ENCODE results near the gene CAPN15.

The CAPN15 gene

DNA sequence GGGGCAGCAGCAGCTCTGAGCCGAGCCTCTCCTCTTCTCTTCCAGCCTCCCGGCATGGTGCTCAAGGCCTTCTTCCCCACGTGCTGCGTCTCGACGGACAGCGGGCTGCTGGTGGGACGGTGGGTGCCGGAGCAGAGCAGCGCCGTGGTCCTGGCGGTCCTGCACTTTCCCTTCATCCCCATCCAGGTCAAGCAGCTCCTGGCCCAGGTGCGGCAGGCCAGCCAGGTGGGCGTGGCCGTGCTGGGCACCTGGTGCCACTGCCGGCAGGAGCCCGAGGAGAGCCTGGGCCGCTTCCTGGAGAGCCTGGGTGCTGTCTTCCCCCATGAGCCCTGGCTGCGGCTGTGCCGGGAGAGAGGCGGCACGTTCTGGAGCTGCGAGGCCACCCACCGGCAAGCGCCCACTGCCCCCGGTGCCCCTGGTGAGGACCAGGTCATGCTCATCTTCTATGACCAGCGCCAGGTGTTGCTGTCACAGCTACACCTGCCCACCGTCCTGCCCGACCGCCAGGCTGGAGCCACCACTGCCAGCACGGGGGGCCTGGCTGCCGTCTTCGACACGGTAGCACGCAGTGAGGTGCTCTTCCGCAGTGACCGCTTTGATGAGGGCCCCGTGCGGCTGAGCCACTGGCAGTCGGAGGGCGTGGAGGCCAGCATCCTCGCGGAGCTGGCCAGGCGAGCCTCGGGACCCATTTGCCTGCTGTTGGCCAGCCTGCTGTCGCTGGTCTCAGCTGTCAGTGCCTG, 46.7 kb downstream of the CAPN15 start:
- DNase-seq, result no peak
- ATAC-seq (replicated peaks), result no peak
- Mint-ChIP-seq H3K27me3 (no peaks in the 10 kb centered on the region), H3K4me3 (no peak overlapping the region), H3K27ac (no peak overlapping the region), H3K9me3 (no peaks in the 10 kb centered on the region), H3K4me1 (peaks cover 24 to 31% of the 10 kb centered on the region in 2 donors), H3K36me3 (peaks cover 3 to 9% of the 10 kb centered on the region in 2 donors)

DNA sequence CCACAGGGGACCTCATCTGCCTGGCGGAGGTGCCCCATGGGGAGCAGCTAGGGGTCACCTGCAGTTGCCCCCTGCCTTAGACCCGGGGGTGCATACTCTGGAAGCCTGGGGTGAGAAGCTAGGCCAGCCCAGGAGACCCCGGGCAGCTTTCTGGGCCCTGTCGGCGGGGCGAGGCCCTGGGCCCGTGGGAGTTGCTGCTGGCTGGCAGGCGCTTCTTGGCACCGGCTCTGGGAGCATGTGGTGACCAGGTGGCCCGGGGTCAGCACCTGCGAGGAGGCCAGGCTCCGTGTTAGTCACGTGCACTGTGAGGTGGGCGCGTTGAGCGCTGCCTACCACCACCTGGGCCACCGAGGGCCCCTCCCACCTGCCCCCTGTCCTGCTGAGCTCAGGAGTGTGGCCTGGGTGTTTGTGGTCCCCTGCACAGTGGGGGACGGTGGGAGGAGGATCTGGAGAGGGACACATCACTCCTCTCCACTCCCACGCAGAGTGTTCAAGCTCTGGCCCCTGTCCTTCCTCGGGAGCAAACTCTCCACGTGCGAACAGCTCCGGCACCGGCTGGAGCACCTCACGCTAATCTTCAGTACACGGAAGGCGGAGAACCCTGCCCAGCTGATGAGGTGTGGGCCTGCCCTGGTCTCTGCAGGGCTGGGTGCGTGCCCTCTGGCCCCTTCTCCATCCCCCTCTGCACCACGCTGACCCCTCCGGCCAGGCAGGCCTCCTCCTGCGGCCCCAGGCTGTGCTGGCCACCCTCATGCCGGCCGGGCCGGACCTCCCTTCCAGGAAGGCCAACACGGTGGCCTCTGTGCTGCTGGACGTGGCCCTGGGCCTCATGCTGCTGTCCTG, 48.1 kb downstream of the CAPN15 start:
- H3K36me3 Mint-ChIP-seq, result peaks cover 3 to 9% of the 10 kb centered on the region in 2 donors
- H3K27ac Mint-ChIP-seq, result no peak overlapping the region
- H3K27me3 Mint-ChIP-seq, result no peaks in the 10 kb centered on the region
- DNase-seq, result no peak
- no peak overlapping the region for H3K4me3 Mint-ChIP-seq
- peaks cover 22 to 25% of the 10 kb centered on the region in 2 donors for H3K4me1 Mint-ChIP-seq
- H3K9me3 Mint-ChIP-seq, result no peaks in the 10 kb centered on the region
- ATAC-seq (replicated peaks), result no peak

DNA sequence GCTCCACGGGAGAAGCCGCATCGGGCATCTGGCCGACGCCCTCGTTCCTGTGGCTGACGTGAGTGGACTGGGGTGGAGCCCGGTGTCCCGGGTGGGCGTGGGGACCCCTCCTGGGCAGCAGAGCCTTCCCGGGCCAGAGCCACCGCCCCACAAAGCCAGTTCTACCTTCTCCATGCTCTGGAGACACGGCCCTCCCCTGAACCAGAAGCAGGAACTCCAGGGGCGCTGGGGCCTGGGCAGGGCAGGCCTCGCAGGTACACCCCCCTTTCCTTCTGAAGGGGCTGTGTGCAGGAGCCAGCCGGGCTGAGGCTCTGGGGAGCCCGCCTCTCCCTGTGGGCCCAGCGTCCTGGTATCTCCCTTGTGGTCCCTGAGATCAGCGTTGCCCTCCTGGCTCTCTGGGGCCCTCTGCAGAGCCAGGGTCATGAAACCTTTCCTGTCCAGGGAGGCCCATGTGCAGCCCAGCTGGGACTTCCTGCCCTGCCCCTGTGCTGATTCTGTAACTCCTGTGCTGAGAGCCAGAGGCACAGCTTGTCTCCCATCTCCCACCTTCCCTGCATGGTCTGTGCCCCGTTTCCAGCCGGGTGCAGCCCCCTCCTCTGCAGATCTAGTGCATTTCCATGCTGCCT, 48.8 kb downstream of the CAPN15 start:
- Mint-ChIP-seq H3K36me3 (peaks cover 3 to 9% of the 10 kb centered on the region in 2 donors), H3K4me1 (peaks cover 14 to 17% of the 10 kb centered on the region in 2 donors), H3K27ac (peak overlapping the region; percentile 85), H3K9me3 (no peaks in the 10 kb centered on the region), H3K4me3 (no peak overlapping the region), H3K27me3 (no peaks in the 10 kb centered on the region)
- no peak for DNase-seq
- no peak for ATAC-seq (replicated peaks)

DNA sequence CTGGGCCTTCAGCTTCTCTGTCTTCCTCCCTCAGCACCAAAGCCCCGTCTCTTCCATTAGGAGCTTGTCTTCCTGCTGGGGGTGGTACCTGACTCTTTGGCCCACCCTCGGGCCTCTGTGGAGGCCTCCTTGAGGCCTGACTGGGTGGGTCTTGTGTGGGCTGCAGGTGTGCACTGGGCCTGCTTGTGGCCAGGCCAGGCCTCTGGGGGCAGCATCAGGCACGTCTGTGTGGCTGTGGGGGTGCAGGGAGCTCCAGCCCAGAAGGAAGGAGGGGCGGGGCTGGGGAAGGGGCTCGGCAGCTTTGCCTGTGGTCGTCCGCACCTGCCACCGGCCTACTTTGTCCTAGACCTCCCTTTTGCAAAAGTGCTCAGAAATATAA, 49.3 kb downstream of the CAPN15 start:
- Mint-ChIP-seq H3K4me3 (no peak overlapping the region), H3K9me3 (no peaks in the 10 kb centered on the region), H3K27me3 (no peaks in the 10 kb centered on the region), H3K27ac (peak overlapping the region; percentile 85), H3K4me1 (peaks cover 9 to 12% of the 10 kb centered on the region in 2 donors), H3K36me3 (peaks cover 3 to 9% of the 10 kb centered on the region in 2 donors)
- DNase-seq (no peak), ATAC-seq (replicated peaks) (no peak)

DNA sequence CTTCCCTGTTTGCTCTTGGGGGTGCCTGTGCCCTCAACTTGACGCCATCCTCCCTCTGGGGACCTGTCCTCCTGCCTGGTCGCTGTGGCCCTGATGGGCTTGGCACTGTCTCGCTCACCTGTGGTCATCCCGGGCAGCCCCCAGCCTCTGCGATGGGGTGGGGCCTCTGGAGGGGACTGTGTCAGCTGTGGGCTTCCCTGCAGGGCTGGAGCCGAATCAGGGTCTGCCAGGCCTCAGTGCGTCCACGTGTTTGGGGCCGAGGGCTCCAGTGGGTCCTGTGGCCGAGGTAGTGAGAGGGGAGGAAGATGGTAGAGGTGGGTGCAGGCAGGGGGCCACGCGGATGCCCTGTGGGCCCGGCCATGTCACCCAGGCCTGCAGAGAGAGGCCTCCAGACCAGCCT, 50.3 kb downstream of the CAPN15 start:
- Mint-ChIP-seq H3K27ac (no peak overlapping the region), H3K4me1 (peaks cover 5 to 8% of the 10 kb centered on the region in 2 donors), H3K27me3 (no peaks in the 10 kb centered on the region), H3K4me3 (peak overlapping the region in 1 of 2 donors; percentile 9), H3K36me3 (peaks cover 6 to 10% of the 10 kb centered on the region in 2 donors), H3K9me3 (no peaks in the 10 kb centered on the region)
- DNase-seq, result no peak
- no peak for ATAC-seq (replicated peaks)

DNA sequence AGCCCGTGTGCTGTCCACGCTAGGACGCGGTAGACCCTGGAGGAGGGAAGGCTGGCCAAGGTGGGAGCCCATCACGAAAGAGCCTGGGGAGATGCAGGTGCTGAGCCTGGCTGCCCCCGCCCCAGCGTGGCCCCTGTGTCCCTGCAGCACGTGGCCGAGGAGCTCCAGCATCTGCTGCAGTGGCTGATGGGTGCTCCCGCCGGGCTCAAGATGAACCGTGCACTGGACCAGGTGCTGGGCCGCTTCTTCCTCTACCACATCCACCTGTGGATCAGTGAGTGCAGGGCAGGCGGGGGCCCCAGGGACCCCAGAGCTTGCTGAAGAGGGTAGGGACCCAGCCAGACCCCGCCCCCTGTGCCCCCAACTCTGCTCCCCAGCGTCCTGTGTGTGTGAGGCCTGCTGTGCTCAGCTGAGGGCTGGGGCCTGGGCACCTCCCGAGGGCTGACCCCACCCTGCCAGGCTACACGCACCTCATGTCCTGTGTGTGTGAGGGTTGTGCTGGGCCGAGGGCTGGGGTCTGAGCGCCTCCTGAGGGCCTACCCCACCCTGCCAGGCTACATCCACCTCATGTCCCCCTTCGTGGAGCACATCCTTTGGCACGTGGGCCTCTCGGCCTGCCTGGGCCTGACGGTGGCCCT, 50.8 kb downstream of the CAPN15 start:
- Mint-ChIP-seq H3K4me1 (peaks cover 5 to 8% of the 10 kb centered on the region in 2 donors), H3K27ac (no peak overlapping the region), H3K9me3 (no peaks in the 10 kb centered on the region), H3K4me3 (no peak overlapping the region), H3K36me3 (peaks cover 7 to 10% of the 10 kb centered on the region in 2 donors), H3K27me3 (no peaks in the 10 kb centered on the region)
- DNase-seq (no peak), ATAC-seq (replicated peaks) (no peak)

DNA sequence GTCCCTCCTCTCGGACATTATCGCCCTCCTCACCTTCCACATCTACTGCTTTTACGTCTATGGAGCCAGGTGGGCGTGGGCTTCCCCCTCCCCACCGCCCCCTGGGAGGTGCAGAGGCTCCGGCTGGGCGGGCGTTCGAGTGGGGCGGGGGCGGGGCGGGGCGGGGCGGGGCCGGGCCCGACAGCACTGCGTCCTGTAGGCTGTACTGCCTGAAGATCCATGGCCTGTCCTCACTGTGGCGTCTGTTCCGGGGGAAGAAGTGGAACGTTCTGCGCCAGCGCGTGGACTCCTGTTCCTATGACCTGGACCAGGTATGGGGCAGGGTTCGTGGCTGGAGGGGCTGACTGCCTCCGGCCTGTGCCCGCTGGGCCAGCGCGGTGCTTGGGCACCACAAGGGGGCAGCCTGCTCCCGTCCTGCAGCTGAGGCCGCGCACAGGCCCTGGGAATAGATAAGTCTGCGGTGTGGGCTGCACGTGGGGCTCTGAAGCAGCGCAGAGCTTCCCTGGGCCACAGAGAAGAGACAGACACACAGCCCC, 51.4 kb downstream of the CAPN15 start:
- Mint-ChIP-seq H3K27me3 (no peaks in the 10 kb centered on the region), H3K4me3 (peak overlapping the region; percentile 41 to 65), H3K9me3 (no peaks in the 10 kb centered on the region), H3K4me1 (peaks cover 5 to 8% of the 10 kb centered on the region in 2 donors), H3K27ac (no peak overlapping the region), H3K36me3 (peaks cover 7 to 10% of the 10 kb centered on the region in 2 donors)
- ATAC-seq (replicated peaks) (peak; percentile 96), DNase-seq (peak; percentile 63)

DNA sequence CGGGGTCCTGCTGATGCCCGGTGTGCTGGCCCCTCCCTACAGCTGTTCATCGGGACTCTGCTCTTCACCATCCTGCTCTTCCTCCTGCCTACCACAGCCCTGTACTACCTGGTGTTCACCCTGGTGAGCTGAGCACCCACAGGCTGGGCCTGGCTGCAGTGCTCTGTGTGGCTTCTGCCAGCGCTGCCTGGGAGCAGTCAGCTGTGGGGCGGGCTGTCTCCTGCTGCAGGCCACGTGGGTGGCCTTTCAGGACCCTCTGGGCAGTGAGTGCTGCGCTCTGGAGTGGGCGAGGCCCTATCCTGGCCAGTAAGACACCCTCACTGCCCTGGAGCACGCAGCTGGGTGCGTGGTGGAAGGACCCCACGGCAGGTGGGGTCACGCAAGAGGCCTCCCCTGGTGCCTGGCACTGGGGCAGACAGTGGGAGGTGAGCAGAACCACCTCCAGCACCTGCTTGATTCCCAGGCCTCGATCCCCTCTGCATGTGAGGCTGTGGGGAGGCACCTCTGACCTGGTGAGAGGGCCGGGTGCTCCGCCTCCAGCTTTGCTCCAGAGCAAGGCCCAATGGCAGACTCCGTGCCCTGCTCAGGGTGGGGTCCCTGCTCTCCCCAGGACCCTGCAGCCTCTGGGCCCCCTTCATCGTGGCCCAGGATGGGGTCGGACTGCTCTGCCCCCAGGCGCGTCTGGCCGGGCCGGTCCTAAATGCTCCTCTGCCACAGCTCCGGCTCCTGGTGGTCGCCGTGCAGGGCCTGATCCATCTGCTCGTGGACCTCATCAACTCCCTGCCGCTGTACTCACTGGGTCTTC, 52.8 kb downstream of the CAPN15 start:
- Mint-ChIP-seq H3K4me3 (no peak overlapping the region), H3K9me3 (no peaks in the 10 kb centered on the region), H3K27ac (no peak overlapping the region), H3K36me3 (peaks cover 7 to 10% of the 10 kb centered on the region in 2 donors), H3K4me1 (peaks cover 7 to 10% of the 10 kb centered on the region in 2 donors), H3K27me3 (peaks cover 0 to 1% of the 10 kb centered on the region in 2 donors)
- no peak for ATAC-seq (replicated peaks)
- DNase-seq, result no peak

DNA sequence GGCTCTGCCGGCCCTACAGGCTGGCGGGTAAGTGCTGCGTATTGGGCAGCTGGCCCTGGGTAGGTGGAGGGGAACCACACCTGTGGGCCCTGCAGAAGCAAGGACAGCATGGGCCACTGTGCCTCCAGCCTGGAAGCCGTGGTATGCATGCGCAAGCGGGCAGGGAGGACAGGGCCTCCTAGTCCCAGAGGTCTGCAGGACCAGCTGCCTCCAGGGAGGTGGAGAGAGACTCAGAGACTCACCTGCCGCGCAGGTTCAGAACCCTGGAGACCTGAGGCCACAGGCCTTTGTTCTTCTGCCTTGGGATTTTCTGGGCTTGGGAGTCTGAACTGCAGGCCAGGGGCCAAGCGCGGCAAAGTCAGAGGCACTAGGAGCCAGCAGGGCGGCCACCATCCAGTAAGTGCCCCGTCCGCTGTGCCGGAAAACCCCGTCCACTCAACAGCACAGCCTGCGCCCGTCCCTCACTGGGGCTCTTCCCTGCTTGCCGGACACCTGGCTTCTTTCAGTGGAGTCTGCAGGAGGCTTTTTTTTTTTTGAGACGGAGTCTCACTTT, 53.5 kb downstream of the CAPN15 start:
- H3K4me1 Mint-ChIP-seq, result peaks cover 11 to 17% of the 10 kb centered on the region in 2 donors
- H3K36me3 Mint-ChIP-seq, result peaks cover 7 to 10% of the 10 kb centered on the region in 2 donors
- no peak overlapping the region for H3K27ac Mint-ChIP-seq
- no peak for DNase-seq
- H3K4me3 Mint-ChIP-seq, result no peak overlapping the region
- H3K27me3 Mint-ChIP-seq, result peaks cover 4 to 7% of the 10 kb centered on the region in 2 donors
- ATAC-seq (replicated peaks), result no peak
- no peaks in the 10 kb centered on the region for H3K9me3 Mint-ChIP-seq

DNA sequence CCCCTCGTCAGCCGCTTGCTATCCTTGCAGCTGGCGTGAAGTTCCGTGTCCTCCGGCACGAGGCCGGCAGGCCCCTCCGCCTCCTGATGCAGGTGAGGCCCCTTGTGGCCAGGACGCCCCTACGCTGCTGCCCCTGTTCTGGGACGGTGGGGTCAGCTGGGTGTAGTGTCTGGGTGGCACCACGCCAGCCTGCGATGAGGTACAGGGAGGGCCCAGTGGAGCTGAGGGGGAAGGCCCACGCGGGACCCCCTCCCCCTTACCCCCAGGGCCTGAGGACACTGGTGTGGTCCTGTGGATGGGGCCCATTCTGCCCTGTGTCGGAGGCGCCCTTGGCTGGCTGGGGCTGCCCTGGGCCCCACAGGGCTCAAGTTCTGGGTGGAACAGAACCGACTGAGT, 54.7 kb downstream of the CAPN15 start:
- Mint-ChIP-seq H3K27me3 (peaks cover 4 to 7% of the 10 kb centered on the region in 2 donors), H3K27ac (no peak overlapping the region), H3K36me3 (peaks cover 3 to 4% of the 10 kb centered on the region in 2 donors), H3K9me3 (no peaks in the 10 kb centered on the region), H3K4me3 (no peak overlapping the region), H3K4me1 (peaks cover 9 to 11% of the 10 kb centered on the region in 2 donors)
- ATAC-seq (replicated peaks) (no peak), DNase-seq (no peak)

DNA sequence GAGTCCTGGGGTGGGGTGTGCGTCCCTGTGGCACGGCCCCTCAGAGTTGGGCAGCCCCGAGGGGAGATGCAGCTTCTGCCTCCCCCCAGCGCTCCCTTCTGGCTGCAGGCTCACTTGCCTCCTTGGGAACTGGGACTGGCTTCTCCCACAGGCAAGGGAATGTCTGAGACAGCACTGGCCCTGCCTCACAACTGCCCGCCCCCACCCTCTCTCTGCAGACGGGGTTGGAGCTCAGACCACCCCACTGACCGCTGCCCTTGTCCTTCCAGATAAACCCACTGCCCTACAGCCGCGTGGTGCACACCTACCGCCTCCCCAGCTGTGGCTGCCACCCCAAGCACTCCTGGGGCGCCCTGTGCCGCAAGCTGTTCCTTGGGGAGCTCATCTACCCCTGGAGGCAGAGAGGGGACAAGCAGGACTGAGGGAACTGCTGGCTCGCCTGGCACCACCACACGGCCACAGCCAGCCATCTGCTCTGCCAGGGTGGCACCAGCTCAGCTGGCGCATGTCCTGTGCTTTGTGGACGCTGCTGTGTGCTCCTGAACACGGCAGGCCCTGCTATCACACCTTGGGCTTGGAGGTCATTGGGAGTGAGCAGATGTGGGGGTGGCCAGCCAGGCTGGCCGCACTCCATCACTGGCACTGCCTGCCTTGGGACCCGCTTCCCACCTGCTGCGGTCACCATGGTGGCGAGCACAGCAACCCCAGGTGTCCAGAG, 55.3 kb downstream of the CAPN15 start:
- ATAC-seq (replicated peaks) (no peak), DNase-seq (no peak)
- no peak overlapping the region for H3K27ac Mint-ChIP-seq
- H3K9me3 Mint-ChIP-seq, result no peaks in the 10 kb centered on the region
- H3K27me3 Mint-ChIP-seq, result peaks cover 4 to 7% of the 10 kb centered on the region in 2 donors
- peaks cover 3 to 4% of the 10 kb centered on the region in 2 donors for H3K36me3 Mint-ChIP-seq
- H3K4me1 Mint-ChIP-seq, result peaks cover 12 to 16% of the 10 kb centered on the region in 2 donors
- H3K4me3 Mint-ChIP-seq, result no peak overlapping the region

DNA sequence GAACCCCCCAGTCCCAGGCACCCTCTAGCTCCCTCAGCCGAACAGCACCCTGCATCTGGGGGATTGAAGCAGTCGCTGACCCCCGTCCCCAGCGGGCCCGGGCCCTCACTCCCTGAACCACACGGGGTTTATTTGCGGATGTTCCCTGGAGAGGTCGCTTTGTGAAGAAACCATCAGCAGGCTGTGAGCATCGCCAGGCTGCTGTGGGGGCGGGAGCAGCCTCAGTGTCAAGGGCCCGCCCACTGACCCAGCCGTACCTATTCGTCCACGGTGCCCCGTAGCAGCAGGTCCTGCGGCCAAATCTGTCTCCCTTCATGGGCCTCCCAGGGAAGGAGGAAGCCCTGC, 55.9 kb downstream of the CAPN15 start:
- Mint-ChIP-seq H3K4me3 (no peak overlapping the region), H3K36me3 (peaks cover 4 to 9% of the 10 kb centered on the region in 2 donors), H3K9me3 (no peaks in the 10 kb centered on the region), H3K27me3 (peaks cover 4 to 7% of the 10 kb centered on the region in 2 donors), H3K27ac (no peak overlapping the region), H3K4me1 (peaks cover 12 to 23% of the 10 kb centered on the region in 2 donors)
- DNase-seq (no peak), ATAC-seq (replicated peaks) (no peak)

Measured in stimulated activated naive B cell treated with anti-CD40 and anti-IgM and Interleukin-4, amounts not matched to agents 10 μg/mL and 1 μg/mL and 100 μg/mL, for 72 hours (primary cell).